HepG2 (cell line): ENCODE data around the gene ZDHHC18. TPM values are rescaled to one million over a fixed set of nuclear protein-coding genes. Genes with fewer than 3 reads are reported as not detected.

ENCODE experiments used
- AGO2 ChIP-seq: fragments of 200-400 bp; formaldehyde crosslinking; optimal IDR thresholded peaks from 2 replicates; pipeline ENCODE3; 2017; ENCODE audit warnings: mild to moderate bottlenecking, low read depth, low read length, moderate library complexity
- BRF2 ChIP-seq: sonication (generic); formaldehyde crosslinking; IDR thresholded peaks from 2 replicates; pipeline ENCODE4 v1.8.1; 2022; ENCODE audit warnings: mild to moderate bottlenecking, missing genetic modification reagents
- CC2D1A ChIP-seq: sonication (generic); formaldehyde crosslinking; IDR thresholded peaks from 2 replicates; pipeline ENCODE4 v1.8.1; 2023; ENCODE audit warnings: mild to moderate bottlenecking, missing genetic modification reagents
- CENPT ChIP-seq: sonication (generic); formaldehyde crosslinking; IDR thresholded peaks from 2 replicates; pipeline ENCODE4 v1.8.0; 2022; ENCODE audit warnings: low read depth, mild to moderate bottlenecking, moderate library complexity, missing genetic modification reagents
- ELF1 ChIP-seq: sonication (generic); formaldehyde crosslinking; IDR thresholded peaks from 2 replicates; pipeline ENCODE4 v1.4.0; 2020; ENCODE audit warnings: missing genetic modification reagents
- FIP1L1 ChIP-seq: fragments of 200-400 bp; formaldehyde crosslinking; IDR thresholded peaks from 2 replicates; pipeline ENCODE4 v1.6.1; 2018; ENCODE audit warnings: low read depth, mild to moderate bottlenecking, low read length, moderate library complexity, borderline replicate concordance; ENCODE audit not compliant: insufficient read depth
- FOXO1 ChIP-seq: sonication (generic); formaldehyde crosslinking; IDR thresholded peaks from 2 replicates; pipeline ENCODE4 v1.4.0; 2020; ENCODE audit warnings: missing genetic modification reagents
- FOXP1 ChIP-seq, 2 experiments: fragments of 450-650 bp in 1 of 2; IDR thresholded peaks; 2 replicates each; pipeline ENCODE4 v1.6.1; 2017 to 2018; ENCODE audit warnings: antibody characterized with exemption in 1 of 2
- GATAD2A ChIP-seq: IDR thresholded peaks from 2 replicates; pipeline ENCODE4 v1.6.1; 2016
- GFI1 ChIP-seq: sonication (generic); formaldehyde crosslinking; IDR thresholded peaks from 2 replicates; pipeline ENCODE4 v1.5.0; 2020; ENCODE audit warnings: missing genetic modification reagents, mild to moderate bottlenecking, borderline replicate concordance
- MAFG ChIP-seq: sonication (generic); formaldehyde crosslinking; IDR thresholded peaks from 2 replicates; pipeline ENCODE4 v1.5.1; 2020; ENCODE audit warnings: mild to moderate bottlenecking, missing genetic modification reagents
- NFE2 ChIP-seq: sonication (generic); formaldehyde crosslinking; IDR thresholded peaks from 2 replicates; pipeline ENCODE4 v1.4.0; 2020; ENCODE audit warnings: missing genetic modification reagents
- NFKBIZ ChIP-seq: IDR thresholded peaks from 2 replicates; pipeline ENCODE4 v1.6.1; 2018; ENCODE audit warnings: missing genetic modification reagents, missing compliant biosample characterization
- NR2C2 ChIP-seq: sonication (generic); formaldehyde crosslinking; IDR thresholded peaks from 2 replicates; pipeline ENCODE4 v1.4.0; 2020; ENCODE audit warnings: missing genetic modification reagents, mild to moderate bottlenecking, moderate library complexity, borderline replicate concordance
- NRL ChIP-seq: sonication (generic); formaldehyde crosslinking; IDR thresholded peaks from 2 replicates; pipeline ENCODE4 v1.5.0; 2020; ENCODE audit warnings: missing genetic modification reagents, mild to moderate bottlenecking, moderate library complexity, borderline replicate concordance
- SALL1 ChIP-seq: sonication (generic); formaldehyde crosslinking; IDR thresholded peaks from 2 replicates; pipeline ENCODE4 v1.8.0; 2022; ENCODE audit warnings: mild to moderate bottlenecking, missing genetic modification reagents
- SETDB1 ChIP-seq: sonication (generic); formaldehyde crosslinking; IDR thresholded peaks from 2 replicates; pipeline ENCODE4 v1.5.1; 2020; ENCODE audit warnings: missing genetic modification reagents, mild to moderate bottlenecking, borderline replicate concordance
- SMC3 ChIP-seq: IDR thresholded peaks from 2 replicates; pipeline ENCODE4 v1.6.1; 2011; ENCODE audit warnings: low read length, improper control_type of control experiment
- ZFP82 ChIP-seq: sonication (generic); formaldehyde crosslinking; IDR thresholded peaks from 2 replicates; pipeline ENCODE4 v1.5.1; 2020; ENCODE audit warnings: mild to moderate bottlenecking, missing genetic modification reagents, borderline replicate concordance
- ZNF546 ChIP-seq: sonication (generic); formaldehyde crosslinking; conservative IDR thresholded peaks from 2 replicates; pipeline ENCODE4 v1.8.1; 2023; ENCODE audit warnings: mild to moderate bottlenecking, missing genetic modification reagents
- ZNF557 ChIP-seq: sonication (generic); formaldehyde crosslinking; IDR thresholded peaks from 2 replicates; pipeline ENCODE4 v1.4.0; 2020; ENCODE audit warnings: missing genetic modification reagents
- ZNF607 ChIP-seq: sonication (generic); formaldehyde crosslinking; IDR thresholded peaks from 2 replicates; pipeline ENCODE4 v1.5.1; 2020; ENCODE audit warnings: missing genetic modification reagents, mild to moderate bottlenecking, borderline replicate concordance
- ZNF737 ChIP-seq: sonication (generic); formaldehyde crosslinking; IDR thresholded peaks from 2 replicates; pipeline ENCODE4 v1.5.0; 2020; ENCODE audit warnings: missing genetic modification reagents, mild to moderate bottlenecking, borderline replicate concordance
- ZSCAN30 ChIP-seq: sonication (generic); formaldehyde crosslinking; IDR thresholded peaks from 2 replicates; pipeline ENCODE4 v1.5.0; 2020; ENCODE audit warnings: mild to moderate bottlenecking, missing genetic modification reagents
- polyA plus RNA-seq, 8 experiments: library from polyadenylated mRNA; depleted of rRNA in 3 of 8; stranded (reverse) in 7 of 8; unstranded in 1 of 8; fragments of >200 nt; fragmentation: Illumina TruSeq in 4 of 8; extraction: Trizol in 4 of 8; gene quantifications; 2 replicates each; pipeline versions ENCODE4 v1.2.1 to v1.2.3, GENCODE V29; 2011 to 2016; ENCODE audit warnings: low read depth in 4 of 8, missing spikeins in 1 of 8, mixed read lengths in 1 of 8; ENCODE audit not compliant: insufficient read depth in 1 of 8
- total RNA-seq, 5 experiments: library from RNA; depleted of rRNA; stranded (reverse); fragments of >200 nt; fragmentation: Illumina TruSeq; extraction: Trizol; gene quantifications; 2 replicates each; pipeline ENCODE4 v1.2.3, GENCODE V29; 2016; ENCODE audit warnings: low read depth in 1 of 5
- TF ChIP-seq, protein P1 (sequence below): sonication (generic); formaldehyde crosslinking; IDR thresholded peaks from 2 replicates; pipeline ENCODE4 v1.9.0; 2022; ENCODE audit warnings: low read depth, missing genetic modification reagents
- TF ChIP-seq, protein P2 (sequence below): IDR thresholded peaks from 2 replicates; pipeline ENCODE4 v1.6.1; 2016; ENCODE audit warnings: missing biosample characterization, missing genetic modification reagents, low read depth

The ZDHHC18 gene
- total and polyA plus RNA-seq, 2 of the 13 experiments (the other 11 are each of a cell fraction or from before 2014, with no cell fraction given) = 13.2 to 35.3 TPM

GRCh38 chr1:26900001-26900814, 73.7 kb downstream of the ZDHHC18 start, which contains the start of gene GPATCH3 (continued):
- peak; percentile 9; the same call in 1 of the 2 replicates for TF ChIP-seq SMC3
- TF ChIP-seq ZSCAN30 (CRISPR knock-in tag) = no peak; the same call in 1 of the 2 replicates
- peak; percentile 72; the same call in 1 of the 2 replicates for TF ChIP-seq NRL (CRISPR knock-in tag)
- TF ChIP-seq NFE2 (CRISPR knock-in tag) = no peak
- no peak for TF ChIP-seq MAFG (CRISPR knock-in tag)
- 0 out of 2 replicates have a peak, but pooled peaks have one; percentile 76 for TF ChIP-seq NFKBIZ (CRISPR knock-in tag)
- TF ChIP-seq FIP1L1 = no peak
- peak; percentile 73; the same call in 1 of the 2 replicates for TF ChIP-seq ZFP82 (CRISPR knock-in tag)
- TF ChIP-seq ZNF557 (CRISPR knock-in tag) = no peak
- peak; percentile 72; the same call in 1 of the 2 replicates for TF ChIP-seq BRF2
- TF ChIP-seq ZNF607 (CRISPR knock-in tag) = peak; percentile 79; the same call in 1 of the 2 replicates
- no peak for TF ChIP-seq FOXP1 (IDR thresholded peaks at IDR 0.05)
- no peak for TF ChIP-seq FOXP1 (CRISPR knock-in tag; IDR thresholded peaks at IDR 0.05)
- TF ChIP-seq ELF1 = peak; percentile 60; the same call in 1 of the 2 replicates
- peak; percentile 52; the same call in 1 of the 2 replicates for TF ChIP-seq NR2C2 (CRISPR knock-in tag)
- TF ChIP-seq SETDB1 (CRISPR knock-in tag) = no peak
- 0 out of 2 replicates have a peak, but pooled peaks have one; percentile 46 for TF ChIP-seq FOXO1
- TF ChIP-seq CENPT (CRISPR knock-in tag) = no peak
- TF ChIP-seq CC2D1A (CRISPR knock-in tag) = no peak
- TF ChIP-seq SALL1 (CRISPR knock-in tag) = peak; percentile 89
- TF ChIP-seq, protein P1, sequence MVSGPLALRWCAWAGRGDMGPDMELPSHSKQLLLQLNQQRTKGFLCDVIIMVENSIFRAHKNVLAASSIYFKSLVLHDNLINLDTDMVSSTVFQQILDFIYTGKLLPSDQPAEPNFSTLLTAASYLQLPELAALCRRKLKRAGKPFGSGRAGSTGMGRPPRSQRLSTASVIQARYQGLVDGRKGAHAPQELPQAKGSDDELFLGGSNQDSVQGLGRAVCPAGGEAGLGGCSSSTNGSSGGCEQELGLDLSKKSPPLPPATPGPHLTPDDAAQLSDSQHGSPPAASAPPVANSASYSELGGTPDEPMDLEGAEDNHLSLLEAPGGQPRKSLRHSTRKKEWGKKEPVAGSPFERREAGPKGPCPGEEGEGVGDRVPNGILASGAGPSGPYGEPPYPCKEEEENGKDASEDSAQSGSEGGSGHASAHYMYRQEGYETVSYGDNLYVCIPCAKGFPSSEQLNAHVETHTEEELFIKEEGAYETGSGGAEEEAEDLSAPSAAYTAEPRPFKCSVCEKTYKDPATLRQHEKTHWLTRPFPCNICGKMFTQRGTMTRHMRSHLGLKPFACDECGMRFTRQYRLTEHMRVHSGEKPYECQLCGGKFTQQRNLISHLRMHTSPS = peak; percentile 59; the same call in 1 of the 2 replicates
- TF ChIP-seq, protein P2, sequence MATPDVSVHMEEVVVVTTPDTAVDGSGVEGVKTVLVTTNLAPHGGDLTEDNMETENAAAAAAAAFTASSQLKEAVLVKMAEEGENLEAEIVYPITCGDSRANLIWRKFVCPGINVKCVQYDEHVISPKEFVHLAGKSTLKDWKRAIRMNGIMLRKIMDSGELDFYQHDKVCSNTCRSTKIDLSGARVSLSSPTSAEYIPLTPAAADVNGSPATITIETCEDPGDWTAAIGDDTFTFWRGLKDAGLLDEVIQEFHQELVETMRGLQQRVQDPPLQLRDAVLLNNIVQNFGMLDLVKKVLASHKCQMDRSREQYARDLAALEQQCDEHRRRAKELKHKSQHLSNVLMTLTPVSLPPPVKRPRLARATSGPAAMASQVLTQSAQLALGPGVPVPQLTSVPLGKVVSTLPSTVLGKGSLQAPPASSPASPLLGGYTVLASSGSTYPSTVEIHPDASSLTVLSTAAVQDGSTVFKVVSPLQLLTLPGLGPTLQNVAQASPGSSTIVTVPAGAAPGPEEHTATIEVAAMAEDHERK = peak; percentile 56; the same call in 1 of the 2 replicates
- peak; percentile 73; the same call in 1 of the 2 replicates for TF ChIP-seq GFI1 (CRISPR knock-in tag)
- TF ChIP-seq ZNF737 (CRISPR knock-in tag) = no peak; the same call in 1 of the 2 replicates
- peak; percentile 57 for TF ChIP-seq AGO2
- TF ChIP-seq GATAD2A (CRISPR knock-in tag) = peak; percentile 64
- no peak for TF ChIP-seq ZNF546 (CRISPR knock-in tag)
